B cell (primary cell): Measurements from ENCODE around the gene BMPR1A. TPM values are rescaled to one million over a fixed set of nuclear protein-coding genes. Genes with fewer than 3 reads are reported as not detected.

Experiments
- ATAC-seq: fragments of 200-7000 bp; cut with Tn5 transposase; one replicate; pipeline ENCODE4 v1.10.0; 2021; ENCODE audit warnings: low read depth, mild to moderate bottlenecking, moderate number of reproducible peaks, moderate library complexity
- CTCF ChIA-PET: fragments of 350-600 bp; sonication (Branson Sonifier 250); formaldehyde crosslinking; loops from one replicate; lab custom pipeline; 2021; ENCODE audit warnings: antibody characterized with exemption, inconsistent platforms; lab: Charles Lee
- POLR2A ChIA-PET: fragments of 350-600 bp; sonication (Branson Sonifier 250); formaldehyde crosslinking; loops from one replicate; lab custom pipeline; 2021; ENCODE audit warnings: antibody characterized with exemption; lab: Charles Lee
- DNase-seq: peaks from one replicate; pipeline ENCODE4 v3.0.0; 2013
- H2AFZ ChIP-seq: 2 replicates; pipeline ENCODE4 v1.6.1; 2012; ENCODE audit warnings: mild to moderate bottlenecking, low read depth, low read length; ENCODE audit not compliant: insufficient read depth, poor library complexity, severe bottlenecking
- H3K27ac ChIP-seq, 2 donors: 1 replicate in 1 of 2; 2 replicates in 1 of 2; pipeline ENCODE4 v1.5.1; 2012 to 2013; ENCODE audit warnings: low read length in 2 of 2, mild to moderate bottlenecking in 2 of 2, moderate library complexity in 1 of 2
- H3K27me3 ChIP-seq, 4 experiments: fragments of 200-600 bp in 1 of 4; sonication (generic) in 1 of 4; replicated peaks in 1 of 4; 1 replicate in 2 of 4; 2 replicates in 2 of 4; pipeline versions ENCODE4 v1.6.1 to v1.7.0; 2013 to 2016; ENCODE audit warnings: low read length in 3 of 4, mild to moderate bottlenecking in 2 of 4, mixed read lengths in 1 of 4, moderate library complexity in 1 of 4; ENCODE audit not compliant: insufficient read depth in 4 of 4, control insufficient read depth in 3 of 4; ENCODE audit errors: control extremely low read depth in 1 of 4
- H3K36me3 ChIP-seq, 2 experiments: replicated peaks in 1 of 2; 1 replicate in 1 of 2; 2 replicates in 1 of 2; pipeline versions ENCODE4 v1.6.1 to v1.7.1; 2013; ENCODE audit warnings: low read length in 1 of 2; ENCODE audit not compliant: insufficient read depth in 2 of 2, control insufficient read depth in 1 of 2; ENCODE audit errors: control extremely low read depth in 1 of 2, extremely low read depth in 1 of 2
- H3K4me1 ChIP-seq, 2 donors: fragments of 200-600 bp in 1 of 2; sonication (generic) in 1 of 2; 1 replicate in 1 of 2; 2 replicates in 1 of 2; pipeline versions ENCODE4 v1.5.1 to v1.6.1; 2013 to 2017; ENCODE audit warnings: low read length in 2 of 2; ENCODE audit not compliant: control insufficient read depth in 2 of 2, insufficient read depth in 2 of 2
- H3K4me2 ChIP-seq: replicated peaks from 2 replicates; pipeline ENCODE3; 2012; ENCODE audit warnings: mild to moderate bottlenecking, low read depth, low read length; ENCODE audit not compliant: poor library complexity, severe bottlenecking
- H3K4me3 ChIP-seq, 5 experiments: fragments of 200-600 bp in 1 of 5; sonication (generic) in 1 of 5; 1 replicate in 3 of 5; 2 replicates in 2 of 5; pipeline versions ENCODE4 v1.5.1 to v1.7.0; 2011 to 2016; ENCODE audit warnings: low read length in 4 of 5, mild to moderate bottlenecking in 4 of 5, low read depth in 2 of 5, control low read depth in 1 of 5, moderate library complexity in 1 of 5; ENCODE audit not compliant: insufficient read depth in 1 of 5; ENCODE audit errors: control extremely low read depth in 1 of 5, extremely low read depth in 1 of 5
- H3K79me2 ChIP-seq: fragments of 200-600 bp; sonication (generic); one replicate; pipeline ENCODE4 v1.6.0; 2016; ENCODE audit warnings: low read length; ENCODE audit not compliant: control insufficient read depth, insufficient read depth
- H3K9ac ChIP-seq: fragments of 200-600 bp; sonication (generic); 2 replicates; pipeline ENCODE4 v1.6.1; 2017; ENCODE audit warnings: mild to moderate bottlenecking, low read length, moderate library complexity
- H3K9me3 ChIP-seq, 3 donors: one replicate each; pipeline versions ENCODE4 v1.6.1 to v1.7.1; 2013; ENCODE audit warnings: low read length in 2 of 3; ENCODE audit not compliant: control insufficient read depth in 2 of 3, insufficient read depth in 1 of 3; ENCODE audit errors: control extremely low read depth in 1 of 3
- H4K20me1 ChIP-seq: 2 replicates; pipeline ENCODE4 v1.6.0; 2012; ENCODE audit warnings: mild to moderate bottlenecking, low read length; ENCODE audit not compliant: insufficient read depth, control insufficient read depth, poor library complexity, severe bottlenecking
- H3K27ac Mint-ChIP-seq: one replicate; pipeline ENCODE4 v1.8.0; 2021; ENCODE audit warnings: mixed read lengths
- H3K27me3 Mint-ChIP-seq: one replicate; pipeline ENCODE4 v1.8.0; 2021; ENCODE audit warnings: mixed read lengths
- H3K4me1 Mint-ChIP-seq: one replicate; pipeline ENCODE4 v1.8.0; 2021; ENCODE audit warnings: mixed read lengths
- H3K4me3 Mint-ChIP-seq: one replicate; pipeline ENCODE4 v1.8.0; 2021; ENCODE audit warnings: mixed read lengths
- H3K9me3 Mint-ChIP-seq: one replicate; pipeline ENCODE4 v1.8.0; 2022; ENCODE audit warnings: mixed read lengths; ENCODE audit not compliant: insufficient read depth
- EZH2 ChIP-seq: IDR thresholded peaks from 2 replicates; pipeline ENCODE4 v1.6.1; 2012; ENCODE audit warnings: borderline replicate concordance, low read depth, mild to moderate bottlenecking, moderate library complexity, low read length; ENCODE audit not compliant: insufficient read depth, poor library complexity, severe bottlenecking
- WGBS: methylation state at CpG from one replicate; pipeline ENCODE4 v1.1.5; 2013; ENCODE audit warnings: missing lambda C conversion rate; ENCODE audit not compliant: insufficient coverage; 5-methylcytosine and 5-hydroxymethylcytosine counted together
- intact Hi-C: fragments of 100-400 bp; cut with micrococcal nuclease; formaldehyde crosslinking; loops from one replicate; pipeline ENCODE4 v1.10.0; 2022
- polyA plus RNA-seq: library from polyadenylated mRNA; depleted of rRNA; stranded (reverse); fragments of >200 nt; gene quantifications from 2 replicates; pipeline ENCODE4 v1.2.3, GENCODE V29; 2012
- total RNA-seq, 2 donors: library from RNA; stranded (reverse); fragments of 120-200 nt in 1 of 2; gene quantifications; 1 replicate in 1 of 2; 2 replicates in 1 of 2; pipeline versions ENCODE4 v1.2.3 to v1.2.4, GENCODE V29; 2013 to 2022
- TF ChIP-seq, protein P1 (sequence below): fragments of 200-600 bp; IDR thresholded peaks from one replicate; pipeline ENCODE4 v1.8.0; 2022; ENCODE audit warnings: antibody characterized with exemption, mild to moderate bottlenecking

BMPR1A gene
- total and polyA plus RNA-seq, 2 donors (not counting 1 experiment from before 2014, with no cell fraction given) = 1.9 to 15.1 TPM

- no peaks in the 10 kb centered on the region for H4K20me1 ChIP-seq
- H2AFZ ChIP-seq = no peak overlapping the region
- no peak overlapping the region for H3K4me2 ChIP-seq
- Mint-ChIP-seq H3K9me3 (no peaks in the 10 kb centered on the region), H3K27me3 (no peaks in the 10 kb centered on the region), H3K4me3 (no peak overlapping the region), H3K4me1 (peaks cover 11% of the 10 kb centered on the region), H3K27ac (no peak overlapping the region)
- 65% methylated on average over 3 of the region's 4 CpGs for WGBS
- no peak overlapping the region for H3K9ac ChIP-seq
- H3K27me3 ChIP-seq = no peaks in the 10 kb centered on the region
- ATAC-seq (no peak), DNase-seq (no peak)
- intact Hi-C loops = no loop called here
- POLR2A ChIA-PET = no interaction called here
- no peak overlapping the region for H3K27ac ChIP-seq
- CTCF ChIA-PET = no interaction called here
- peaks cover 9 to 13% of the 10 kb centered on the region in 2 donors for H3K4me1 ChIP-seq
- peaks cover 0 to 9% (median 0%) of the 10 kb centered on the region in 3 donors for H3K9me3 ChIP-seq
- no peaks in the 10 kb centered on the region for H3K79me2 ChIP-seq
- TF ChIP-seq, protein P1, sequence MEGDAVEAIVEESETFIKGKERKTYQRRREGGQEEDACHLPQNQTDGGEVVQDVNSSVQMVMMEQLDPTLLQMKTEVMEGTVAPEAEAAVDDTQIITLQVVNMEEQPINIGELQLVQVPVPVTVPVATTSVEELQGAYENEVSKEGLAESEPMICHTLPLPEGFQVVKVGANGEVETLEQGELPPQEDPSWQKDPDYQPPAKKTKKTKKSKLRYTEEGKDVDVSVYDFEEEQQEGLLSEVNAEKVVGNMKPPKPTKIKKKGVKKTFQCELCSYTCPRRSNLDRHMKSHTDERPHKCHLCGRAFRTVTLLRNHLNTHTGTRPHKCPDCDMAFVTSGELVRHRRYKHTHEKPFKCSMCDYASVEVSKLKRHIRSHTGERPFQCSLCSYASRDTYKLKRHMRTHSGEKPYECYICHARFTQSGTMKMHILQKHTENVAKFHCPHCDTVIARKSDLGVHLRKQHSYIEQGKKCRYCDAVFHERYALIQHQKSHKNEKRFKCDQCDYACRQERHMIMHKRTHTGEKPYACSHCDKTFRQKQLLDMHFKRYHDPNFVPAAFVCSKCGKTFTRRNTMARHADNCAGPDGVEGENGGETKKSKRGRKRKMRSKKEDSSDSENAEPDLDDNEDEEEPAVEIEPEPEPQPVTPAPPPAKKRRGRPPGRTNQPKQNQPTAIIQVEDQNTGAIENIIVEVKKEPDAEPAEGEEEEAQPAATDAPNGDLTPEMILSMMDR = no peak
- no peak for TF ChIP-seq EZH2
- H3K36me3 ChIP-seq = no peaks in the 10 kb centered on the region
- H3K4me3 ChIP-seq = no peak overlapping the region
Observed at GRCh38 chr10:86707505-86707904, 48.9 kb upstream of the BMPR1A start.

- no peak for DNase-seq
- ChIA-PET POLR2A (no interaction called here), CTCF (no interaction called here)
Observed at GRCh38 chr10:86708068-86708782, 48.2 kb upstream of the BMPR1A start.

More at GRCh38 chr10:86708068-86708782, 48.2 kb upstream of the BMPR1A start:
- no peaks in the 10 kb centered on the region for H3K36me3 ChIP-seq
- Mint-ChIP-seq H3K27ac (no peak overlapping the region), H3K9me3 (no peaks in the 10 kb centered on the region), H3K4me3 (no peak overlapping the region), H3K27me3 (no peaks in the 10 kb centered on the region), H3K4me1 (peaks cover 11% of the 10 kb centered on the region)
- no peak overlapping the region for H3K9ac ChIP-seq
- no peak overlapping the region for H3K4me3 ChIP-seq
- H3K4me2 ChIP-seq = no peak overlapping the region
- peaks cover 0 to 9% (median 0%) of the 10 kb centered on the region in 3 donors for H3K9me3 ChIP-seq
- TF ChIP-seq, protein P1 = no peak
- TF ChIP-seq EZH2 = no peak
- H3K4me1 ChIP-seq = peaks cover 9 to 14% of the 10 kb centered on the region in 2 donors
- no peaks in the 10 kb centered on the region for H3K79me2 ChIP-seq
- no peak overlapping the region for H2AFZ ChIP-seq
- WGBS = 99% methylated on average over 6 of the region's 8 CpGs
- no peaks in the 10 kb centered on the region for H3K27me3 ChIP-seq
- intact Hi-C loops = no loop called here
- ATAC-seq = no peak
- H4K20me1 ChIP-seq = no peaks in the 10 kb centered on the region
- H3K27ac ChIP-seq = no peak overlapping the region
